Measurements from ENCODE around the gene ATXN7L2. TPM values are rescaled to one million over a fixed set of nuclear protein-coding genes. Genes with fewer than 3 reads are reported as not detected.

Gene ATXN7L2
- total RNA-seq, 4 donors from 2014 or later = 2.2 to 3.3 (median 2.7) TPM

- Histone ChIP-seq H3K27ac (replicated peaks in 1 of 4) (no peak overlapping the region), H3K27me3 (no peaks in the 10 kb centered on the region), H3K9me3 (no peaks in the 10 kb centered on the region), H3K36me3 (peaks cover 0 to 29% (median 25%) of the 10 kb centered on the region in 4 donors), H3K4me1 (no peaks in the 10 kb centered on the region), H3K4me3 (no peak overlapping the region)
- TF ChIP-seq EP300 (IDR thresholded peaks at IDR 0.05) (no peak), POLR2AphosphoS5 (IDR thresholded peaks at IDR 0.05) (no peak), CTCF (IDR thresholded peaks at IDR 0.05) (no peak), POLR2A (IDR thresholded peaks at IDR 0.05; ENCODE audit: low read depth) (no peak)
- no peak for DNase-seq (ENCODE audit: extremely low spot score)
- intact Hi-C loops (cut with DNase I) = no loop called here
- WGBS = 76% methylated on average over 8 of the region's 9 CpGs
These were observed 8.4 kb upstream of the ATXN7L2 start for GRCh38 chr1:109475261-109475660.

- Histone ChIP-seq H3K4me1 (no peaks in the 10 kb centered on the region), H3K9me3 (no peaks in the 10 kb centered on the region), H3K27me3 (no peaks in the 10 kb centered on the region), H3K4me3 (no peak overlapping the region), H3K36me3 (peaks cover 0 to 35% (median 30%) of the 10 kb centered on the region in 4 donors), H3K27ac (replicated peaks in 1 of 4) (no peak overlapping the region)
- 85% methylated on average over 8 of the region's 8 CpGs for WGBS
- no peak for TF ChIP-seq POLR2A (IDR thresholded peaks at IDR 0.05; ENCODE audit: low read depth)
- no peak for TF ChIP-seq EP300 (IDR thresholded peaks at IDR 0.05)
- TF ChIP-seq POLR2AphosphoS5 (IDR thresholded peaks at IDR 0.05) = no peak
- no peak for TF ChIP-seq CTCF (IDR thresholded peaks at IDR 0.05)
- DNase-seq (ENCODE audit: extremely low spot score) = no peak
- intact Hi-C loops (cut with DNase I) = no loop called here
These were observed 6.9 kb upstream of the ATXN7L2 start for GRCh38 chr1:109476825-109477224.

- H3K4me3 ChIP-seq = no peak overlapping the region
- intact Hi-C loops (cut with DNase I) = no loop called here
- H3K9me3 ChIP-seq = no peaks in the 10 kb centered on the region
- H3K36me3 ChIP-seq = peaks cover 0 to 35% (median 30%) of the 10 kb centered on the region in 4 donors
- peaks cover under 1 to 4% (median 3%) of the 10 kb centered on the region in 4 donors for H3K4me1 ChIP-seq
- no peaks in the 10 kb centered on the region for H3K27me3 ChIP-seq
- 100% methylated on average over 1 of the region's 6 CpGs for WGBS
- no peak for DNase-seq (ENCODE audit: extremely low spot score)
- H3K27ac ChIP-seq (replicated peaks in 1 of 4) = no peak overlapping the region
- TF ChIP-seq POLR2A (IDR thresholded peaks at IDR 0.05; ENCODE audit: low read depth) (no peak), POLR2AphosphoS5 (IDR thresholded peaks at IDR 0.05) (no peak), EP300 (IDR thresholded peaks at IDR 0.05) (no peak), CTCF (IDR thresholded peaks at IDR 0.05) (no peak)
These were observed 5.9 kb upstream of the ATXN7L2 start for GRCh38 chr1:109477821-109478220.

- Histone ChIP-seq H3K27ac (replicated peaks in 1 of 4) (no peak overlapping the region), H3K27me3 (no peaks in the 10 kb centered on the region), H3K4me3 (no peak overlapping the region), H3K4me1 (peaks cover 7 to 11% (median 10%) of the 10 kb centered on the region in 4 donors), H3K9me3 (no peaks in the 10 kb centered on the region), H3K36me3 (peaks cover 0 to 35% (median 30%) of the 10 kb centered on the region in 4 donors)
- intact Hi-C loops (cut with DNase I) = no loop called here
- 44% methylated on average over 7 of the region's 7 CpGs for WGBS
- no peak for TF ChIP-seq POLR2A (IDR thresholded peaks at IDR 0.05; ENCODE audit: low read depth)
- TF ChIP-seq EP300 (IDR thresholded peaks at IDR 0.05) = no peak
- TF ChIP-seq CTCF (IDR thresholded peaks at IDR 0.05) = no peak
- DNase-seq (ENCODE audit: extremely low spot score) = no peak
These were observed 4.9 kb upstream of the ATXN7L2 start for GRCh38 chr1:109478806-109479205.

- no peak overlapping the region for H3K4me3 ChIP-seq
- no peaks in the 10 kb centered on the region for H3K9me3 ChIP-seq
- 90% methylated on average over 5 of the region's 5 CpGs for WGBS
- H3K4me1 ChIP-seq = peaks cover 7 to 13% (median 12%) of the 10 kb centered on the region in 4 donors
- no peaks in the 10 kb centered on the region for H3K27me3 ChIP-seq
- TF ChIP-seq POLR2A (IDR thresholded peaks at IDR 0.05; ENCODE audit: low read depth) (no peak), CTCF (IDR thresholded peaks at IDR 0.05) (no peak), POLR2AphosphoS5 (IDR thresholded peaks at IDR 0.05) (no peak), EP300 (IDR thresholded peaks at IDR 0.05) (no peak)
- H3K27ac ChIP-seq (replicated peaks in 1 of 4) = no peak overlapping the region
- DNase-seq (ENCODE audit: extremely low spot score) = no peak
- peaks cover 0 to 35% (median 30%) of the 10 kb centered on the region in 4 donors for H3K36me3 ChIP-seq
- intact Hi-C loops (cut with DNase I) = no loop called here
These were observed 4.4 kb upstream of the ATXN7L2 start for GRCh38 chr1:109479311-109479710.

All from esophagus muscularis mucosa (tissue), 4 donors.